ENCODE measurements around the gene ADAM33. TPM values are rescaled to one million over a fixed set of nuclear protein-coding genes. Genes with fewer than 3 reads are reported as not detected.

The ADAM33 gene
- total and polyA plus RNA-seq, 2 of the 8 experiments (the other 6 are each of a cell fraction or from before 2014, with no cell fraction given): 4.2 to 6.0 TPM

- FAIRE-seq (no peak), DNase-seq (ENCODE audit: low read depth in 1 of 2, low spot score in 2 of 2) (no peak)
- Histone ChIP-seq H2BK120ac (replicated peaks; ENCODE audit: low read depth, low read length) (no peak overlapping the region), H3K79me2 (ENCODE audit: control insufficient read depth in 1 of 2, insufficient read depth in 2 of 2, low read length in 2 of 2) (no peaks in the 10 kb centered on the region), H3K27me3 (replicated peaks in 1 of 4; ENCODE audit: control insufficient read depth in 3 of 4, extremely low read depth in 1 of 4, insufficient read depth in 3 of 4, low read length in 3 of 4) (peaks cover 6 to 25% (median 19%) of the 10 kb centered on the region in 4 experiments; a peak in 6 of 7 replicates), H2BK20ac (ENCODE audit: low read length) (no peak overlapping the region), H3K79me1 (ENCODE audit: low read depth, low read length) (no peaks in the 10 kb centered on the region), H4K8ac (ENCODE audit: extremely low read depth, insufficient read depth, low read length) (peak overlapping the region; percentile 36; the same call in 1 of the 2 replicates), H3K18ac (ENCODE audit: extremely low read depth, low read length) (no peak overlapping the region), H3K14ac (ENCODE audit: insufficient read length) (no peak overlapping the region), H3K4me3 (ENCODE audit: extremely low read depth in 1 of 4, insufficient read depth in 2 of 4, low read depth in 3 of 4, low read length in 4 of 4) (peak overlapping the region in 2 of 4 experiments; percentile 42 to 56; a peak in 3 of 8 replicates), H4K20me1 (replicated peaks in 1 of 2; ENCODE audit: control insufficient read depth in 1 of 2, insufficient read depth in 2 of 2, low read length in 2 of 2) (peaks cover 0 to 3% of the 10 kb centered on the region in 2 experiments), H2AFZ (ENCODE audit: low read length) (no peak overlapping the region), H3K9ac (replicated peaks in 1 of 4; ENCODE audit: extremely low read depth in 1 of 4, low read depth in 3 of 4, low read length in 3 of 4) (no peak overlapping the region), H3K36me3 (ENCODE audit: control insufficient read depth in 2 of 4, insufficient read depth in 4 of 4, low read length in 3 of 4) (no peaks in the 10 kb centered on the region), H3K56ac (replicated peaks; ENCODE audit: insufficient read length, low read depth, low read length) (no peak overlapping the region), H3K9me3 (ENCODE audit: insufficient read depth in 2 of 2, low read depth in 1 of 2, low read length in 1 of 2) (no peaks in the 10 kb centered on the region), H2BK5ac (ENCODE audit: low read depth, low read length) (no peak overlapping the region), H3K4me2 (ENCODE audit: insufficient read depth in 1 of 2, low read depth in 2 of 2, low read length in 2 of 2) (peak overlapping the region; percentile 74 to 81; a peak in 3 of 4 replicates), H2AK5ac (ENCODE audit: low read depth, low read length) (no peak overlapping the region), H2BK12ac (ENCODE audit: low read depth, low read length) (no peak overlapping the region), H3K4ac (replicated peaks; ENCODE audit: insufficient read length, low read depth, low read length) (no peak overlapping the region), H4K5ac (ENCODE audit: insufficient read length, low read depth, low read length) (no peak overlapping the region), H4K91ac (replicated peaks; ENCODE audit: insufficient read length, low read length) (no peak overlapping the region), H3K4me1 (replicated peaks in 1 of 4; ENCODE audit: control insufficient read depth in 3 of 4, insufficient read depth in 4 of 4, low read length in 3 of 4) (peaks cover 0 to 13% (median 3%) of the 10 kb centered on the region in 4 experiments; a peak in 4 of 7 replicates), H3K23ac (ENCODE audit: insufficient read length) (no peak overlapping the region), H2BK15ac (ENCODE audit: low read length) (no peak overlapping the region), H3K23me2 (ENCODE audit: low read depth, low read length) (peaks cover 9% of the 10 kb centered on the region; the same call in 1 of the 2 replicates), H3K27ac (ENCODE audit: low read depth, low read length) (no peak overlapping the region)
- WGBS, 2 experiments (ENCODE audit: extremely low coverage in 1 of 2, insufficient coverage in 1 of 2, insufficient read length in 1 of 2, insufficient replicate concordance in 2 of 2, low coverage in 1 of 2, low lambda C conversion rate in 2 of 2, missing lambda C conversion rate in 1 of 2): 89% methylated on average over 38 of the region's 90 CpGs; no CpG with 5 or more reads in 1 of the 2 experiments
- TF ChIP-seq GABPA (IDR thresholded peaks at IDR 0.05; ENCODE audit: borderline replicate concordance, insufficient read depth, low read length) (peak; percentile 31; the same call in 1 of the 2 replicates), MAX (IDR thresholded peaks at IDR 0.05) (0 out of 2 replicates have a peak, but pooled peaks have one; percentile 19), HDAC2 (IDR thresholded peaks at IDR 0.05; ENCODE audit: borderline replicate concordance in 1 of 2, low read depth in 2 of 2, low read length in 2 of 2) (0 out of 4 replicates have a peak, but pooled peaks of 1 of the 2 experiments have one; percentile 12), RBBP5 (IDR thresholded peaks at IDR 0.05; ENCODE audit: borderline replicate concordance, low read depth, low read length) (no peak), PHF8 (conservative IDR thresholded peaks at IDR 0.05; ENCODE audit: low read depth, low read length) (no peak)
- CTCF ChIA-PET (ENCODE audit: partially characterized antibody): interaction anchor here (0.7 to 45.1 kb wide), 10 partner anchors 6 to 145 kb away, joined by 3 to 1432 read pairs (median 6); partner anchors contain the start of genes ADAM33, ADISSP and SIGLEC1
- POLR2A ChIA-PET (ENCODE audit: partially characterized antibody): interaction anchor here (1.2 to 1.3 kb wide), 3 partner anchors 8 to 94 kb away, joined by 3 read pairs; partner anchors contain the start of genes ADAM33 and ADISSP
Measured at GRCh38 chr20:3673221-3674070, 8.4 kb downstream of the ADAM33 start.

Measured in H1 (cell line).